CD4-positive, alpha-beta T cell treated with Interleukin-2 at 100 ng/mL for 4 hours (primary cell): ENCODE data around the gene GUK1.

ENCODE experiments used
- DNase-seq: peaks from one replicate; pipeline ENCODE4 v3.0.0-alpha.2; 2020; ENCODE audit warnings: low spot score

The GUK1 gene

DNA sequence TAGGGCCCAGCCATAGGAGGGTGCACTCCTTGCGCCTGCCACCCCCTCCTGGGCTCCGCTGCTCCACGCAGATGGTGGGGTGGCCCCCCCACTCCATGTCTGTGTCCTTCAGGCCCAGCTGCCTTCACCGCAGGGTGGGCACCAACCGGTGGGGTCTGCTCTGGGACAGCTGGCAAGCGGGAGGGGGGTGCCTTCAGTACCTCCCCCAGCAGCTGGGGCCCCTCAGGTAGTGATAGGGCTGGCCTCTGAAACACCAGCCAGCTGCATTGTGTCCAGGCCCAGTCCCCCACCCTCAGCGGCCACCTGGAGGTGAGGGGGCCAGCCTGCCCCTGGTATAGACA, 10.0 kb downstream of the GUK1 start:
- no peak for DNase-seq

- DNase-seq, result no peak
These were observed 10.5 kb downstream of the GUK1 start for GRCh38 chr1:228150461-228151179.

DNA sequence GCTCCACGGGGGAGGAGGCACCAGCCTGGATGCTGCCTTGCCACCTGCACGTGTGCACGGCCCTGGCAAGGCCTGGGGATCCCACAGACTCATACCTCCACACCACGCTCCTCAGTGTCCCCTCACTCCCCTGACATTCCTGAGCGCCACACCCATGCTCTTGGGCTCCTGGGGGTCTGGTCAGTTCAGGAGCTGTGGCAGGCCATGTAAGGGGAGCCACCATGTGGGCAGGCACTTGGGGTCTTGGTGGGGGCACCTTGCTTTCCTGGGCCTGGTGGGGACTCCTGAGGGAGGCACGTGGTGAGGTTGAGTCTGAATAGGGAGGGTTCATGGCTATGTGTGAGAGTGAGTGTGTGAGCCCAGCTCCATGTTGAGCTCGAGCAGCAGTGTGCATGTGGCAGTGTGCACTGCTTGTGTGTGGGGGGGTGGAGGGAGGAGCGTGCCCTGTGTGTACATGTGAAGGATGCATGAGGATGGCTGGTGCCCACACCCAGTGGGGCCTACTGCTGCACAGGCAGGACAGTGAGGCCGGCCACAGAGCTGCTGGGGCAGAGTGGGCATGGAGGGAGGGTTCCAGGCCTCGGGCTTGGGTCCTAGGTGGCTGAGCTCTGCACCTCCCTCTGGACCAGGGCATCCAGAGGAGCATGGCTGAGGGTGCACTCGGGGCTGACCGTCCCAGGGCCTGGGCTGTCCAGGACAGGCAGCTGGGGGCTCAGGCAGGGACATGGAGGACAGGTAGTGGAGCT, 11.3 kb downstream of the GUK1 start:
- no peak for DNase-seq

- no peak for DNase-seq
These were observed 12.2 kb downstream of the GUK1 start for GRCh38 chr1:228152097-228152917.

DNA sequence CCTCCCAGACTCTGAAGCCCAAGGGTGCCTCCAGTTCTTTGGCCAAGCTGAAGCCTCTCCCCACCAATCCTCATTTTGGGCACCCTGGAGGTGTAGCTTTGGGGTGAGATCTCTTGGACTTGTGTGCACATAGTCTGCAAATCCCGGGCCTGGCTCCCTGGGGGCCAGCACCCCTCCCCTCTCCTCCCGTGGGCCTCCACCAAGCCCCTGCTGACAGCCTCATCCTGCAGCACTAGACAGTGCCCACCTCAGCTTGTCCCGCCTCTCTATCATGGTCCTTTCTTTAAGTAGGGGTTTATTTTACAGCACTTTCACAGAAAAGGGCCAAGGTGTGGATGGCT, 12.8 kb downstream of the GUK1 start:
- no peak for DNase-seq

- no peak for DNase-seq
These were observed 14.1 kb downstream of the GUK1 start for GRCh38 chr1:228154021-228154669.

GRCh38 chr1:228154670-228155571, 14.8 kb downstream of the GUK1 start:
- DNase-seq, result no peak

DNA sequence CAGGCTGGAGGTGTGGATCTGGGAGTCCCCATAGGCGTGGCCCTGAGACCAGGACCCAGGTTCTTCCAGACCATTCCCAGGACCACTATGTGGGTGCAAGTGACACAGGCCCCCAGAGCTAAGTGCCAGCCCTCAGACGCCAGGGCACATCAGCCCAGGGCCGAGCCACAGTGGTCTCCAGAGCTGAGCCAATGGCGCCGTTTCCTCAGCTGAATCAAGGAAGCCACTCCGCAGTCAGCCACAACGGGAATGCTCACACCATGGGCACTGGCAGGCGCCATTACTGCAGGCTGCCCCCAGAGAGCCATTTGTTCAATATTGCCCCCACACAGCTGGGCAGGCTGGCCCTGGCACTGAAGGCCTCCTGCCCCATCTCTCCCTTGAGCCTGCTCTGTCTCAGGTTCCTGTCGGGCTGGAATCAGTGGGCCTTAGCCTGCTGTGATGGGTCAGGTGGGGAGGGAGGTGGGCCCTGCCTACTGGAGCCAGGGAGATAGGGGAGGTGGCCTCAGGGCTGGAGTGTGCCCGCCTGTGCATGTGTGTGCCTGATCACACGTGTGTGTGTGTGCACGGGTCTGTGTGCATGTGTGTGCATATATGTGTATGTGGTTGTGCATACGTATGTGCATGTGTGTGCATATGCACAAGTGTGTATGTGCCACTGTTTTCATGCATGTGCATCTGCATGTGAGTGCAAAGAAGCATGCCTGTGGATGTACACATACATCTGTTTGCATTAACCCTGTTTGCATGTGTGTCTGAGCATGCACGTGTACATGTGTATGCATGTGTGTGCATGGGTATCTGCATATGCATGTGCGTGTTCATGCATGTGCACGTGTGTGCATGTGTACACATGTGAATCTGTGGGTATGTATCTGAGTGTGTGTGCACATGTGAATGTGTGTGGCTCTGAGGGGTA, 15.8 kb downstream of the GUK1 start:
- DNase-seq, result no peak

DNA sequence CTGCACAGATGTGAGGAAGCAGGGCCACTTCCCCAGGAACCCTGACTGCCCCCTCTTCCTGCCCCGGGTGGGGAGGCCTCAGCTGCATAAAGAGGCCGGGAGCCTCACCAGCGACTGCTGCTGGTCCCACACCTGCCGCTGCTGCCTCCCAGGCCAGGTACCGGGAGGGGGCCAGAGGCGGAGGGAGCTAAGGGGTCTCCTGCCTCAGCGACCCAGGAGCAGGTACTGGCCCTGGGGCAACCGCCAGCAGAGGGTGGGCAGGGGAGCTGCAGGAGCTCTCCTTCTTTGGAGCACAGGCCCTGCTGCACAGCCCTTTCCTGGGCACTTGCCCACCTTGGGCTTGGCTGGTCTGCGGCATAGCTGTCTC, 16.4 kb downstream of the GUK1 start:
- DNase-seq, result no peak

- no peak for DNase-seq
These were observed 17.1 kb downstream of the GUK1 start for GRCh38 chr1:228156941-228157728.

DNA sequence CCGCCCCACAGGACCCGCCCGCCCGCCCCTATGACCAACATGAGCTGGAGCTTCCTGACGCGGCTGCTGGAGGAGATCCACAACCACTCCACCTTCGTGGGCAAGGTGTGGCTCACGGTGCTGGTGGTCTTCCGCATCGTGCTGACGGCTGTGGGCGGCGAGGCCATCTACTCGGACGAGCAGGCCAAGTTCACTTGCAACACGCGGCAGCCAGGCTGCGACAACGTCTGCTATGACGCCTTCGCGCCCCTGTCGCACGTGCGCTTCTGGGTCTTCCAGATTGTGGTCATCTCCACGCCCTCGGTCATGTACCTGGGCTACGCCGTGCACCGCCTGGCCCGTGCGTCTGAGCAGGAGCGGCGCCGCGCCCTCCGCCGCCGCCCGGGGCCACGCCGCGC, 17.6 kb downstream of the GUK1 start:
- no peak for DNase-seq

DNA sequence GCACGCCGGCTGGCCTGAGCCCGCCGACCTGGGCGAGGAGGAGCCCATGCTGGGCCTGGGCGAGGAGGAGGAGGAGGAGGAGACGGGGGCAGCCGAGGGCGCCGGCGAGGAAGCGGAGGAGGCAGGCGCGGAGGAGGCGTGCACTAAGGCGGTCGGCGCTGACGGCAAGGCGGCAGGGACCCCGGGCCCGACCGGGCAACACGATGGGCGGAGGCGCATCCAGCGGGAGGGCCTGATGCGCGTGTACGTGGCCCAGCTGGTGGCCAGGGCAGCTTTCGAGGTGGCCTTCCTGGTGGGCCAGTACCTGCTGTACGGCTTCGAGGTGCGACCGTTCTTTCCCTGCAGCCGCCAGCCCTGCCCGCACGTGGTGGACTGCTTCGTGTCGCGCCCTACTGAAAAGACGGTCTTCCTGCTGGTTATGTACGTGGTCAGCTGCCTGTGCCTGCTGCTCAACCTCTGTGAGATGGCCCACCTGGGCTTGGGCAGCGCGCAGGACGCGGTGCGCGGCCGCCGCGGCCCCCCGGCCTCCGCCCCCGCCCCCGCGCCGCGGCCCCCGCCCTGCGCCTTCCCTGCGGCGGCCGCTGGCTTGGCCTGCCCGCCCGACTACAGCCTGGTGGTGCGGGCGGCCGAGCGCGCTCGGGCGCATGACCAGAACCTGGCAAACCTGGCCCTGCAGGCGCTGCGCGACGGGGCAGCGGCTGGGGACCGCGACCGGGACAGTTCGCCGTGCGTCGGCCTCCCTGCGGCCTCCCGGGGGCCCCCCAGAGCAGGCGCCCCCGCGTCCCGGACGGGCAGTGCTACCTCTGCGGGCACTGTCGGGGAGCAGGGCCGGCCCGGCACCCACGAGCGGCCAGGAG, 18.3 kb downstream of the GUK1 start:
- no peak for DNase-seq

DNA sequence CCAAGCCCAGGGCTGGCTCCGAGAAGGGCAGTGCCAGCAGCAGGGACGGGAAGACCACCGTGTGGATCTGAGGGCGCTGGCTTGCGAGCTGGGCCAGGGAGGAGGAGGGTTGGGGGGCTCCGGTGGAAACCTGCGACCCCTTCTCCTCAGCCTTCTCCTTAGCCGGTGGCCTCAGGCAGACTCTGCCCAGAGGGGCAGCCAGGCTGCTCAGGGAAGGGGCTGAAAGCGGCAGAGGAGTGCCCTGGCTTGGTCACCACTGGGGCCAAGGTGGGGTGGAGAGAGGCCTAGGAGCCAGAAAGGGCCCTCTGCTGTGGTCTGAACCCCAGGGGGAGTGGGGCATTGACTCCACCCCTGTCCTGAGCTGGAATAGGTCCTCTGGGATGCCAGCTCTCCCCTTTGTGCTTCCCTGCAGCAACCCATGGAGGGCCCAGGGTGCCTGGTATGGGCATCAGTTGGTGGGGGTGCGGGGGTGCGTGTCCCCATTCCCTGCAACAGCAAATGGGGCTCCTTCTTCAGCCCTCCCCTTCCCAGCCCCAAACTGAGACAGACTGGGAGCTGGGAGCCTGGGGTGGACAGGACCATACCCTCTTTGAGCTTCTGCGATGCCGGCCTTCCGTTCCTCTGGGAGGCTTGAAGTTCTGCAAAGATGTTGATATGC, 19.1 kb downstream of the GUK1 start:
- DNase-seq, result no peak

DNA sequence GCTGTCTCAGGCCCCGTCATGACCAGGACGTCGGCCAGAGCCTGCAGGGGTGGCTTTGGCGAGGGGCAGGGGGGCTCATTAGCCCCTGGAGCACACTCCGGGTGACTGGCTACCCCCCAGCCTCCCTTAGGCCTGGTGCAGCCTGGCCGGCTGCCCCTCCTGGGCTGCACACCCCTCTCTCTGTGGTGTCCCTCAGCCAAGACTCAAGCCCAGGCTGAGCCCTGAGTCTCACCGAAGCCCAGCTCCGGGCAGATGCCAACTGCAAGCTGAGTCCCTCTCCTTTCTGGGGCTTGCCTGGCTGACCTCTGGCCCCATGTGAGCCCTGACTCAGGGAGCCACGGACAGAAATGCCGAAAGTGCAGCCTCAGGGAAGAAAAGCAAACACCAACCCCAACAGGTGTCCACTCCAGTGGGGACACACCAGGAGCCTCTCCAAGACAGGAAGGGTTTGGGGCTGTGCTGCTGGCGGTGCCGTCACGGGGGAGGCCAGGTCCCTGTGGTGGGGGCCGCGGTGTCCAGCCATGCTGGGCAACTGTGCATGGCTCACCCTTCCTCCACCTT, 20.2 kb downstream of the GUK1 start:
- DNase-seq, result no peak

DNA sequence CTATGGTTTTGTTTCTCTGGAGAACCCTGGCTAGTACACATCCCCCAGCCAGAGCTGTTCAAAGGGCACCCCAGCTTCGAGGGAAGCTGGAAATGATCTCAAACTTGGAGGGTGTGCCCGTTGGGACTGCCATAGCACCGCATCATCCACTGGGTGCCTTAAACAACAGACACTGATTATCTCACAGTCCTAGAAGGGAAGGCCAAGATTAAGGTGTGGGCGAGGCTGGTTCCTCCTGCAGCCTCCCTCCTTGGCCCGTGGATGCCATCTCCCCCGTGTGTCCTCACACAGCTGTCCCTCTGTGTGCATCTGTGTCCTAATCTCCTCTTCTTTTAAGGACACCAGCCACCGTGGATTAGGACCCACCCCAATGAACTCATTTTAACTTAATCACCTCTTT, 21.3 kb downstream of the GUK1 start:
- no peak for DNase-seq

GRCh38 chr1:228161866-228162265, 21.8 kb downstream of the GUK1 start:
- DNase-seq, result no peak

- no peak for DNase-seq
These were observed 22.4 kb downstream of the GUK1 start for GRCh38 chr1:228162286-228163006.
